PC-3 (cell line): Measurements from ENCODE around the gene ISCA2. TPM values are rescaled to one million over a fixed set of nuclear protein-coding genes. Genes with fewer than 3 reads are reported as not detected.

ENCODE experiments used
- ATAC-seq: fragments of 200-7000 bp; cut with Tn5 transposase; 2 replicates; pipeline ENCODE4 v1.9.1; 2020; ENCODE audit warnings: mild to moderate bottlenecking, moderate library complexity
- BruUV-seq: library from RNA; stranded (reverse); fragments of 400-500 nt; replicated peaks from 2 replicates; lab custom pipeline; 2021; lab: Mats Ljungman, UMichigan
- CTCF ChIA-PET: fragments of 300-600 bp; sonication (Branson Sonifier 250); formaldehyde crosslinking; loops from one replicate; lab custom pipeline; 2022; ENCODE audit warnings: antibody characterized with exemption; lab: Charles Lee
- POLR2A ChIA-PET: fragments of 300-600 bp; sonication (Branson Sonifier 250); formaldehyde crosslinking; loops from one replicate; lab custom pipeline; 2022; ENCODE audit warnings: antibody characterized with exemption; ENCODE audit not compliant: unreplicated experiment; lab: Charles Lee
- DNase-seq: peaks from one replicate; pipeline ENCODE4 v3.0.0-alpha.2; 2015
- H2AFZ ChIP-seq: fragments of 300-600 bp; sonication (generic); 2 replicates; pipeline ENCODE4 v1.6.0; 2016; ENCODE audit warnings: antibody characterized with exemption, low read length
- H3F3A ChIP-seq: fragments of 300-600 bp; sonication (generic); one replicate; pipeline ENCODE4 v1.6.0; 2017; ENCODE audit warnings: antibody characterized with exemption, low read length, control low read depth, mild to moderate bottlenecking; ENCODE audit not compliant: unreplicated experiment
- H3K27ac ChIP-seq: fragments of 300-600 bp; sonication (generic); 2 replicates; pipeline ENCODE4 v1.5.1; 2016; ENCODE audit warnings: mild to moderate bottlenecking, low read length
- H3K27me3 ChIP-seq: fragments of 300-600 bp; sonication (generic); 2 replicates; pipeline ENCODE4 v1.6.1; 2016; ENCODE audit warnings: low read length, mixed read lengths
- H3K36me3 ChIP-seq: fragments of 300-600 bp; sonication (generic); 2 replicates; pipeline ENCODE4 v1.6.1; 2016; ENCODE audit warnings: low read depth, mixed run types, low read length, mixed read lengths
- H3K4me1 ChIP-seq: fragments of 300-600 bp; sonication (generic); 2 replicates; pipeline ENCODE4 v1.5.1; 2016; ENCODE audit warnings: low read length; ENCODE audit not compliant: insufficient read depth
- H3K4me2 ChIP-seq: fragments of 300-600 bp; sonication (generic); 2 replicates; pipeline ENCODE4 v1.6.0; 2016; ENCODE audit warnings: low read length
- H3K4me3 ChIP-seq: fragments of 300-600 bp; sonication (generic); 2 replicates; pipeline ENCODE4 v1.5.1; 2016; ENCODE audit warnings: mild to moderate bottlenecking, low read length, mixed read lengths
- H3K79me2 ChIP-seq: fragments of 300-600 bp; sonication (generic); 2 replicates; pipeline ENCODE4 v1.6.1; 2017; ENCODE audit warnings: low read length, mixed read lengths
- H3K9ac ChIP-seq: fragments of 300-600 bp; sonication (generic); 2 replicates; pipeline ENCODE4 v1.6.0; 2016; ENCODE audit warnings: mild to moderate bottlenecking, low read length
- H3K9me2 ChIP-seq: fragments of 300-600 bp; sonication (generic); replicated peaks from 2 replicates; pipeline ENCODE4 v1.6.1; 2016; ENCODE audit warnings: mixed run types, low read length, mixed read lengths
- H3K9me3 ChIP-seq: fragments of 300-600 bp; sonication (generic); 2 replicates; pipeline ENCODE4 v1.6.1; 2016; ENCODE audit warnings: low read length, mixed read lengths
- H4K20me1 ChIP-seq: fragments of 300-600 bp; sonication (generic); 2 replicates; pipeline ENCODE4 v1.6.1; 2016; ENCODE audit warnings: low read length, mixed read lengths
- EZH2 ChIP-seq: fragments of 300-600 bp; sonication (generic); IDR thresholded peaks from one replicate; pipeline ENCODE4 v1.6.1; 2017; ENCODE audit warnings: antibody characterized with exemption, mild to moderate bottlenecking, low read length; ENCODE audit not compliant: unreplicated experiment
- EZH2phosphoT487 ChIP-seq: fragments of 300-600 bp; sonication (generic); IDR thresholded peaks from 2 replicates; pipeline ENCODE4 v1.6.1; 2018; ENCODE audit warnings: mild to moderate bottlenecking, antibody characterized with exemption, low read length, borderline replicate concordance
- intact Hi-C: fragments of 100-400 bp; cut with micrococcal nuclease; formaldehyde crosslinking; loops from 2 replicates; pipeline ENCODE4 v1.9.0; 2023
- total RNA-seq: library from RNA; depleted of rRNA; stranded (reverse); fragments of >200 nt; gene quantifications from 2 replicates; pipeline ENCODE4 v1.2.3, GENCODE V29; 2014
- TF ChIP-seq, protein P1 (sequence below): fragments of 300-600 bp; sonication (generic); conservative IDR thresholded peaks from 2 replicates; pipeline ENCODE4 v1.5.1; 2017; ENCODE audit warnings: antibody characterized with exemption, low read depth, mild to moderate bottlenecking, low read length

ISCA2 gene
- total RNA-seq, 1 experiment from 2014 or later: 30.1 TPM

- Histone ChIP-seq H3K79me2 (no peaks in the 10 kb centered on the region), H3K9me3 (no peaks in the 10 kb centered on the region), H3K4me1 (peaks cover 15% of the 10 kb centered on the region), H3F3A (no peaks in the 10 kb centered on the region), H3K4me3 (no peak overlapping the region), H3K27ac (no peak overlapping the region), H3K9me2 (no peaks in the 10 kb centered on the region), H3K27me3 (no peaks in the 10 kb centered on the region), H3K9ac (no peak overlapping the region), H3K4me2 (no peak overlapping the region), H2AFZ (no peak overlapping the region), H3K36me3 (no peaks in the 10 kb centered on the region), H4K20me1 (no peaks in the 10 kb centered on the region)
- ChIA-PET CTCF (no interaction called here), POLR2A (no interaction called here)
- BruUV-seq: no TSS peak
- ATAC-seq (no peak), DNase-seq (no peak)
- TF ChIP-seq, protein P1, sequence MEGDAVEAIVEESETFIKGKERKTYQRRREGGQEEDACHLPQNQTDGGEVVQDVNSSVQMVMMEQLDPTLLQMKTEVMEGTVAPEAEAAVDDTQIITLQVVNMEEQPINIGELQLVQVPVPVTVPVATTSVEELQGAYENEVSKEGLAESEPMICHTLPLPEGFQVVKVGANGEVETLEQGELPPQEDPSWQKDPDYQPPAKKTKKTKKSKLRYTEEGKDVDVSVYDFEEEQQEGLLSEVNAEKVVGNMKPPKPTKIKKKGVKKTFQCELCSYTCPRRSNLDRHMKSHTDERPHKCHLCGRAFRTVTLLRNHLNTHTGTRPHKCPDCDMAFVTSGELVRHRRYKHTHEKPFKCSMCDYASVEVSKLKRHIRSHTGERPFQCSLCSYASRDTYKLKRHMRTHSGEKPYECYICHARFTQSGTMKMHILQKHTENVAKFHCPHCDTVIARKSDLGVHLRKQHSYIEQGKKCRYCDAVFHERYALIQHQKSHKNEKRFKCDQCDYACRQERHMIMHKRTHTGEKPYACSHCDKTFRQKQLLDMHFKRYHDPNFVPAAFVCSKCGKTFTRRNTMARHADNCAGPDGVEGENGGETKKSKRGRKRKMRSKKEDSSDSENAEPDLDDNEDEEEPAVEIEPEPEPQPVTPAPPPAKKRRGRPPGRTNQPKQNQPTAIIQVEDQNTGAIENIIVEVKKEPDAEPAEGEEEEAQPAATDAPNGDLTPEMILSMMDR: no peak
- TF ChIP-seq EZH2phosphoT487 (no peak), EZH2 (no peak)
- intact Hi-C loops: no loop called here
These were observed 18.6 kb downstream of the ISCA2 start for GRCh38 chr14:74511966-74512830.

DNA sequence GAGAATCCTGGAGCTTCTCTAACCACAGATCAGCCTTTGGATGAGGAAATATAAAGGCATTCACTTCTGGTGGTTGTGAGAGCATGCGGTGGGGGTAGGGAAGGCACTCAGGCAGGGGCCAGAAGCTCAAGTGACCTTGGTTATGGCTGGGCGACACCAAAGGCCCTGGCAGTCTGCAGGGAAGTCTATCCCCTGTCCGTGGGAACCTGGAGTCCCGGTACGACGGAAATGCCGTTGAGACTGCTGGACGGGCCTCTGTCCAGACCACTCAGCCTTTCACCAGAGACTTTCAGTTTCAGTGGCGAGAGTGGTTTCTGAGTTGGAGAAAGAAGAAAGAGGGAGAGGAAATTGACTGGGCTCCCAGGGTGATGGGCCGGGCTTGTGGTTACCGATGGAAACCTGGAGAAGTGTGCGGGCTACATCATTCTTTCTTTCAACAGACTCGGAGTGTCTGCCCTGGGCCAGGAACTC is 20.9 kb downstream of the ISCA2 start:
- no TSS peak for BruUV-seq
- H3K4me3 ChIP-seq: no peak overlapping the region
- H3K9me2 ChIP-seq: no peaks in the 10 kb centered on the region
- H3F3A ChIP-seq: no peaks in the 10 kb centered on the region
- H3K27ac ChIP-seq: no peak overlapping the region
- H3K9ac ChIP-seq: no peak overlapping the region
- no peaks in the 10 kb centered on the region for H3K79me2 ChIP-seq
- intact Hi-C loops: no loop called here
- no peak overlapping the region for H2AFZ ChIP-seq
- no peaks in the 10 kb centered on the region for H3K27me3 ChIP-seq
- ChIA-PET CTCF (no interaction called here), POLR2A (no interaction called here)
- no peaks in the 10 kb centered on the region for H3K9me3 ChIP-seq
- H4K20me1 ChIP-seq: no peaks in the 10 kb centered on the region
- H3K36me3 ChIP-seq: no peaks in the 10 kb centered on the region
- no peak overlapping the region for H3K4me2 ChIP-seq
- DNase-seq (no peak), ATAC-seq (no peak)
- no peak for TF ChIP-seq EZH2
- TF ChIP-seq, protein P1: no peak
- TF ChIP-seq EZH2phosphoT487: no peak
- peaks cover 15% of the 10 kb centered on the region for H3K4me1 ChIP-seq

- Histone ChIP-seq H3K79me2 (no peaks in the 10 kb centered on the region), H3K9me3 (no peaks in the 10 kb centered on the region), H3K27me3 (no peaks in the 10 kb centered on the region), H4K20me1 (no peaks in the 10 kb centered on the region), H3K4me1 (peaks cover 5% of the 10 kb centered on the region), H3K27ac (no peak overlapping the region), H3K4me3 (no peak overlapping the region), H2AFZ (no peak overlapping the region), H3K9ac (no peak overlapping the region), H3F3A (no peaks in the 10 kb centered on the region), H3K36me3 (no peaks in the 10 kb centered on the region), H3K4me2 (no peak overlapping the region), H3K9me2 (no peaks in the 10 kb centered on the region)
- ChIA-PET CTCF (no interaction called here), POLR2A (no interaction called here)
- TF ChIP-seq EZH2phosphoT487 (no peak), EZH2 (no peak)
- TF ChIP-seq, protein P1: no peak
- intact Hi-C loops: no loop called here
- DNase-seq: no peak
- no peak for ATAC-seq
- no TSS peak for BruUV-seq
These were observed 22.4 kb downstream of the ISCA2 start for GRCh38 chr14:74515891-74516412.
